DOHH2 (cell line): ENCODE data around the gene DOK7.

Source experiments
- CTCF ChIP-seq: fragments of 200-600 bp; sonication (generic); IDR thresholded peaks from one replicate; pipeline ENCODE4 v1.5.1; 2014; ENCODE audit warnings: antibody characterized with exemption, mild to moderate bottlenecking, low read depth, low read length; ENCODE audit not compliant: poor library complexity, severe bottlenecking
- EZH2phosphoT487 ChIP-seq: fragments of 200-600 bp; sonication (generic); IDR thresholded peaks from 2 replicates; pipeline ENCODE4 v1.6.1; 2017; ENCODE audit warnings: borderline replicate concordance, mild to moderate bottlenecking, antibody characterized with exemption, low read length, moderate library complexity, mixed read lengths

DNA sequence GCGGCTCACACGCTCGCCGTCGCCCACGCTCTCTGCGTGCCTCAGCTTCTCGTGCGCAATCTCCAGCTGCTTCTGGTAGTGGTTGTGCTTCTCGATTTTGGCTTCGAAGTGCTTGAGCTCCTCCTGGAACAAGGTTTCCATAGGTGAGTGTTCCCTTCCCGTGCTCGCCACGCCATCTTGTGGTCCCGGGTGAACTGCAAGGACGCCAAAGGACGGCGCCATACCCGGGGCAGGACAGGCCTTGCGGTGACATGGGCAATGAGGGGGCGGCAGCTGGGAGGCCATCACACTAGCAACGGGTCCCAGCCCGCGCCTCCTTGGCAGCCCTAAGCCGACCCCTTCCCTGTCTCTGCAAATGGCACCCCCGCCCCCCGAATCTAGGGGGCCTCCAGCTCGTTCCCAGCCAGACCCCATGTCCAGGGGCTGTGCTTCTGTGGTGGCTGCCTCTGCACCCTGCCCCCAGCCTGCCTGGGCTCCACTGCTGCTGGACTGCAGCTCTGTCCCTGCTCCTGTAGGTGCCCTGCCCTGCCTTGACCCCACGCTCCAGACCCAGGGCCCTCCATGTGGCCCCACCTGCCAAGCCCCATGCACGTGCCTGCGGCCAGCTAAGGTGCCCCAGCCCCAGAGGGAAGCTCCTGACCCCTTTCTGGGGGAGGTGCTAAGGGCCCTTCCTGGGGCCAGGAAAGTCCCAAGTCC, 51.8 kb downstream of the DOK7 start:
- TF ChIP-seq CTCF: peak; percentile 39
- TF ChIP-seq EZH2phosphoT487: no peak
